GM12892 (cell line): ENCODE data around the gene KIRREL3.

Experiments used
- DNase-seq: peaks from one replicate; pipeline ENCODE4 v3.0.0; 2011; ENCODE audit not compliant: insufficient read length
- FAIRE-seq: peaks from 2 replicates; lab custom pipeline; 2011; peaks lifted over from hg19 to GRCh38; lab: Jason Lieb, UNC
- POLR2A ChIP-seq: IDR thresholded peaks from 2 replicates; pipeline ENCODE4 v1.6.1; 2011; ENCODE audit warnings: low read depth, low read length, control low read depth
- POLR2AphosphoS5 ChIP-seq: IDR thresholded peaks from 2 replicates; pipeline ENCODE4 v1.6.1; 2011; ENCODE audit warnings: low read depth, low read length, control low read depth
- TAF1 ChIP-seq: IDR thresholded peaks from 2 replicates; pipeline ENCODE4 v1.6.1; 2011; ENCODE audit warnings: low read depth, mild to moderate bottlenecking, control low read depth, low read length, borderline replicate concordance

KIRREL3 gene

GRCh38 chr11:126413843-126414405 lies 586.6 kb downstream of the KIRREL3 start:
- TF ChIP-seq POLR2A (no peak), TAF1 (no peak), POLR2AphosphoS5 (no peak)
- DNase-seq = no peak
- FAIRE-seq = no peak

- no peak for DNase-seq
- TF ChIP-seq POLR2AphosphoS5 = no peak
- no peak for TF ChIP-seq TAF1
- no peak for TF ChIP-seq POLR2A
- FAIRE-seq = no peak
Observed at GRCh38 chr11:126413426-126413825, 587.1 kb downstream of the KIRREL3 start.

GRCh38 chr11:126411971-126412381 lies 588.6 kb downstream of the KIRREL3 start:
- TF ChIP-seq POLR2AphosphoS5 = no peak
- TF ChIP-seq TAF1 = no peak
- TF ChIP-seq POLR2A = no peak
- no peak for DNase-seq

GRCh38 chr11:126410649-126411048 lies 589.9 kb downstream of the KIRREL3 start:
- TF ChIP-seq TAF1 (no peak), POLR2AphosphoS5 (no peak), POLR2A (no peak)
- no peak for DNase-seq
- FAIRE-seq = no peak

More at GRCh38 chr11:126411971-126412381, 588.6 kb downstream of the KIRREL3 start:
- FAIRE-seq = no peak

GRCh38 chr11:126409620-126409985 lies 591.0 kb downstream of the KIRREL3 start:
- no peak for FAIRE-seq
- no peak for DNase-seq
- TF ChIP-seq POLR2AphosphoS5 = no peak
- TF ChIP-seq POLR2A = no peak
- TF ChIP-seq TAF1 = no peak

- FAIRE-seq (no peak), DNase-seq (no peak)
- TF ChIP-seq POLR2A (no peak), POLR2AphosphoS5 (no peak), TAF1 (no peak)
Observed at GRCh38 chr11:126408901-126409619, 591.5 kb downstream of the KIRREL3 start.

GRCh38 chr11:126408496-126408895 lies 592.1 kb downstream of the KIRREL3 start:
- FAIRE-seq = no peak
- DNase-seq = no peak
- no peak for TF ChIP-seq POLR2AphosphoS5
- no peak for TF ChIP-seq TAF1
- no peak for TF ChIP-seq POLR2A

GRCh38 chr11:126407682-126408288 lies 592.8 kb downstream of the KIRREL3 start:
- DNase-seq (no peak), FAIRE-seq (no peak)
- TF ChIP-seq POLR2A = no peak
- no peak for TF ChIP-seq POLR2AphosphoS5
- TF ChIP-seq TAF1 = no peak

- TF ChIP-seq POLR2AphosphoS5 (no peak), TAF1 (no peak)
- no peak for FAIRE-seq
Observed at GRCh38 chr11:126407101-126407521, 593.5 kb downstream of the KIRREL3 start.

GRCh38 chr11:126406368-126406767 lies 594.2 kb downstream of the KIRREL3 start:
- FAIRE-seq = no peak
- no peak for DNase-seq
- TF ChIP-seq POLR2A (no peak), POLR2AphosphoS5 (no peak), TAF1 (no peak)

More at GRCh38 chr11:126407101-126407521, 593.5 kb downstream of the KIRREL3 start:
- DNase-seq = no peak

- FAIRE-seq (no peak), DNase-seq (no peak)
- no peak for TF ChIP-seq TAF1
Observed at GRCh38 chr11:126405906-126406305, 594.7 kb downstream of the KIRREL3 start.

GRCh38 chr11:126405374-126405773 lies 595.2 kb downstream of the KIRREL3 start:
- TF ChIP-seq POLR2A (no peak), TAF1 (no peak), POLR2AphosphoS5 (no peak)
- FAIRE-seq (no peak), DNase-seq (no peak)

- peak; percentile 14 for FAIRE-seq
- no peak for DNase-seq
- no peak for TF ChIP-seq POLR2A
- no peak for TF ChIP-seq TAF1
- no peak for TF ChIP-seq POLR2AphosphoS5
Observed at GRCh38 chr11:126404367-126404766, 596.2 kb downstream of the KIRREL3 start.
